ENCODE data around the gene GPR85. TPM values are rescaled to one million over a fixed set of nuclear protein-coding genes. Genes with fewer than 3 reads are reported as not detected.
A peak's percentile ranks its signal among the peaks of the same experiment; 100 is the strongest.

GPR85 gene
- total RNA-seq (1 to 10 TPM; 2.8 to 5.4 TPM), polyA plus RNA-seq (ENCODE audit: insufficient read depth, low read depth, low replicate concordance) (18.5 TPM)
- long read RNA-seq, donor 1 = 0 reads
- long read RNA-seq, donor 2 = 0 reads

DNA sequence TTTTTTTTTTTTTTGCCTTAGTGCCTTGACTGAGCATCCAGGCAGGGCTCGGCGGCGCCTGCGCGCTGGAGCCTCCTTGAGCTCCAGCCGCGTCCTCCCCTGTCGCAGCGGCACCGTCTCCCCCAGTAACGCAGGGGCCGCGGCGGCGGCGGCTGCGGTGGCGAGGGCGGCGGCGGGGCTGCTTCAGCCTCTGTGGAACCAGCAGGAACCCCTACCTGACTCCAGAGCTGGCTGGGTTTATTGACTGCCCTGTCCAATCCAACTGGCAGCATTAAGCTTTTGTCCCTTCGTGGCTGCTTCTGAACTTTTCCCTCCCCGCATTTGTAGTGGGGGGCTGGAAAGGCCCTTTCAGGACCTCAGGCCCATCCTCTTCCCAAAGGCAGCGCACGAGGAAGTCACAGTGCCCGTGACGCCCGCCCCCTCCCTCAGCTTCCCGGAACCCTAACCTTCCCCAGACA is at the start of gene GPR85:
Gene GPR85 (minus strand): TSS at position 397 of the 458 bp plus-strand sequence. CDS start 2,106 bp downstream, outside the sequence.
- intact Hi-C loops (cut with DNase I; ENCODE audit: low total_unique reads) = no loop called here
- Histone ChIP-seq H3K36me3 (ENCODE audit: low read depth, missing control alignments) (no peaks in the 10 kb centered on the region), H3K9me3 (no peaks in the 10 kb centered on the region), H3K4me1 (peaks cover 5% of the 10 kb centered on the region), H3K27me3 (no peaks in the 10 kb centered on the region), H3K27ac (no peak within 1 kb of the TSS), H3K4me3 (peak within 1 kb of the TSS; percentile 29 to 45)
- peak; percentile 45 for DNase-seq
- no peak for TF ChIP-seq POLR2A (IDR thresholded peaks at IDR 0.05)
- TF ChIP-seq, protein P1, sequence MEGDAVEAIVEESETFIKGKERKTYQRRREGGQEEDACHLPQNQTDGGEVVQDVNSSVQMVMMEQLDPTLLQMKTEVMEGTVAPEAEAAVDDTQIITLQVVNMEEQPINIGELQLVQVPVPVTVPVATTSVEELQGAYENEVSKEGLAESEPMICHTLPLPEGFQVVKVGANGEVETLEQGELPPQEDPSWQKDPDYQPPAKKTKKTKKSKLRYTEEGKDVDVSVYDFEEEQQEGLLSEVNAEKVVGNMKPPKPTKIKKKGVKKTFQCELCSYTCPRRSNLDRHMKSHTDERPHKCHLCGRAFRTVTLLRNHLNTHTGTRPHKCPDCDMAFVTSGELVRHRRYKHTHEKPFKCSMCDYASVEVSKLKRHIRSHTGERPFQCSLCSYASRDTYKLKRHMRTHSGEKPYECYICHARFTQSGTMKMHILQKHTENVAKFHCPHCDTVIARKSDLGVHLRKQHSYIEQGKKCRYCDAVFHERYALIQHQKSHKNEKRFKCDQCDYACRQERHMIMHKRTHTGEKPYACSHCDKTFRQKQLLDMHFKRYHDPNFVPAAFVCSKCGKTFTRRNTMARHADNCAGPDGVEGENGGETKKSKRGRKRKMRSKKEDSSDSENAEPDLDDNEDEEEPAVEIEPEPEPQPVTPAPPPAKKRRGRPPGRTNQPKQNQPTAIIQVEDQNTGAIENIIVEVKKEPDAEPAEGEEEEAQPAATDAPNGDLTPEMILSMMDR (IDR thresholded peaks at IDR 0.05) = no peak
- WGBS, 2 donors = 0 to 1% methylated on average over 29 of the region's 29 CpGs

DNA sequence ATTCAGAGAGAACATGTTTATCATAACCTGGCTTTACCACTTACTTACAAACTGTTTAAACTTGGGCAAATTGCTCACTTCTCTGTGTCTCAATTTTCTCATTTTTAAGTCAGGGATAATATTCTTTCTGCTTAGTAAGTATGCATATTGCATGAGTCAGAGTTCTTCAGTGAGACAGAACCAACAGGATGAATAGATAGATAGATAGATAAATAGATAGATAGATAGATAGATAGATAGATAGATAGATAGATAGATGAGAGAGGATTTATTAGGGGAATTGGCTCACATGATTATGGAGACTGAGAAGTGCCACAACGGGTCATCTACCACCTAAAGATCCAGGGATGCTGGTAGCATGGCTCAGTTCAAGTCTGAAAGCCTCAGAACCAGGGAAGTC is 47.4 kb upstream of the GPR85 start:
- TF ChIP-seq, protein P1 (IDR thresholded peaks at IDR 0.05) = no peak
- TF ChIP-seq POLR2A (IDR thresholded peaks at IDR 0.05) = no peak
- Histone ChIP-seq H3K27me3 (no peaks in the 10 kb centered on the region), H3K9me3 (no peaks in the 10 kb centered on the region), H3K36me3 (ENCODE audit: low read depth, missing control alignments) (no peaks in the 10 kb centered on the region), H3K4me1 (no peaks in the 10 kb centered on the region), H3K4me3 (no peak overlapping the region), H3K27ac (no peak overlapping the region)
- no peak for DNase-seq
- intact Hi-C loops (cut with DNase I; ENCODE audit: low total_unique reads) = no loop called here
- WGBS, 2 donors = 83 to 86% methylated on average over 1 of the region's 1 CpG

GRCh38 chr7:113131367-113131766 is 44.7 kb upstream of the GPR85 start:
- Histone ChIP-seq H3K4me3 (no peak overlapping the region), H3K4me1 (no peaks in the 10 kb centered on the region)
- intact Hi-C loops (cut with DNase I; ENCODE audit: low total_unique reads) = no loop called here

DNA sequence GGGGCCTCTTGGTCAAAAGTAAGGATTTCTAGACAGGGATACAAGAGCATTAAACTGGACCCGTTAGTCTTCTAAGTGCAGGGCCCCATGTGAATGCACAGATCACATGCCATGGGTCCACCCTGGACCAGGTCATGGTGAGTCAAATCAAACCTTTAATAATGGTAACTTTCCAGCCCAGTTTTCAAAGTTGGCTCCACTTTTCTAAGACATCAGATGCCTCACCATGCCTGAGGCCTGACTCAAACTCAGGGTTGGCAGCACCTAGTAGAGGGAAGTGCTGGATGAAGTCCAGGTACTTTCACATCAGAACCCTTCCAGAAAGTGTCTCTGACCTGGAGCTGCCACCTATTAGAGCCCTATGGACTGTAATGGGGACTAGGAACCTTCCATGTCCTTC is 41.4 kb upstream of the GPR85 start:
- no peak overlapping the region for H3K27ac ChIP-seq
- 96 to 100% methylated on average over 1 of the region's 1 CpG for WGBS, 2 donors

More at GRCh38 chr7:113131367-113131766, 44.7 kb upstream of the GPR85 start:
- no peaks in the 10 kb centered on the region for H3K36me3 ChIP-seq (ENCODE audit: low read depth, missing control alignments)
- no peaks in the 10 kb centered on the region for H3K9me3 ChIP-seq
- no peaks in the 10 kb centered on the region for H3K27me3 ChIP-seq
- no peak for DNase-seq
- no peak overlapping the region for H3K27ac ChIP-seq
- TF ChIP-seq, protein P1 (IDR thresholded peaks at IDR 0.05) = no peak
- TF ChIP-seq POLR2A (IDR thresholded peaks at IDR 0.05) = no peak
- 79 to 87% methylated on average over 2 of the region's 2 CpGs for WGBS, 2 donors

More for the DNA sequence above, 41.4 kb upstream of the GPR85 start:
- H3K4me3 ChIP-seq = no peak overlapping the region
- no peak for DNase-seq
- H3K4me1 ChIP-seq = no peaks in the 10 kb centered on the region
- TF ChIP-seq, protein P1 (IDR thresholded peaks at IDR 0.05) = no peak
- TF ChIP-seq POLR2A (IDR thresholded peaks at IDR 0.05) = no peak
- H3K36me3 ChIP-seq (ENCODE audit: low read depth, missing control alignments) = no peaks in the 10 kb centered on the region
- no peaks in the 10 kb centered on the region for H3K27me3 ChIP-seq
- intact Hi-C loops (cut with DNase I; ENCODE audit: low total_unique reads) = no loop called here
- no peaks in the 10 kb centered on the region for H3K9me3 ChIP-seq

Data from testis (tissue), 5 donors.